Measurements from ENCODE around the gene SUMF1.

SUMF1 gene

DNA sequence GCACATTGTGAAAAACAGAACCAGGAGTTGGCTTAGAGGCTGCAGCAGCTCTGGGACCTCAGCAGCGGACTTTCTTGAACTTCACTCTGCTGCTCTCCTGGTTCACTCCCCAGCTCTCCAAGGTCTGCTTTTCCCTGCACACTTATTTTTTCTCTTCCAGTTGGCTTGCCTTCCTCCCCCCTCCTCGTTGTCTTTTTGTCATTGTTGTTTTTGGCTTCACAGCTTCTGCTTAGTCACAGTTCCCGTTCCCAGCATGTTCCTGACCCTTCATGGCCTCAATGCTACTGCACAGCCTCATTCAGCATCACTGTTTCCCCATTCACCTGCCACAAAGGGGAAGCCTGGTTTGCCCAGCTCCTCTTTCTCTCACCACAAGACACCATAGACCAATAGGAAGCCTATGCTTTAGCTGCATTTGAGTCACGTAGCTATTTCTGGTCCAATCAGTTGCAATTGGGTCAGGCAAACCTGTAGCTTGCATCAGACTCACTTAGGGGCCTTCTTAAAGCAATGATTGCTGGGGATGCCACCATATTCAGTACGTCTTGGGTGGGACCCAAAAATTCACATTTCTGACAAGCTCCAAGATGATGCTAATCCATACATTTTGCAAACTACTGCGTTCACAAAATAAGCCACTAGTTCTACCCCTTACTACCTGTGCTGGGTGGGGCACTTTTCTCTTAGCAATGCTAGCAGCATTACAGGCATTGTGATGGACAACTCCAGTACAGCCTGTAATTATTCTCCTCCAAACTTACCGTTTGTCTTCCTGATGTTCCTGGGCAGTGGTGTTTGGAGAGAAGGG is 7.8 kb upstream of the SUMF1 start:
- H3K4me3 ChIP-seq, result no peak overlapping the region

DNA sequence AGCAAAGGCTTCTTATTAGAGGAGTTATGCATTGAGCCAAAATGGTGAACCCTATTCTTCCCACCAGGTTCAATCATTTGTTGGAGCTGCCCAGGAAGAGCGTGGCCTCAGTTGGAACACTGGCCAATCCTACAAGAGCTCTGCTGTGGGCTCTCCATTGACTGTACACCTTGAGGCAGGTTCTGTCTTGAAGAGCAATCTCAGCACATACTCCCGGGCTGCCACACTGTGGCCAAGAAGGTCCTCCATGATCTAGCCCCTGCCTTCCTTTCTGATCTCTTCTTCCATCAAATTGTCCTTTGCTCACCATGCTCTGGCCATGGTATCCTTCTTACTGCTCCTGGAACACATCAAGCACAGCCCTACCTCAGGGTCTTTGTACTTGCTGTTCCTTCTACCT is 5.7 kb upstream of the SUMF1 start:
- Histone ChIP-seq H3K9ac (ENCODE audit: insufficient read length) (no peak overlapping the region), H3K27ac (no peak overlapping the region), H3K36me3 (ENCODE audit: insufficient read depth, low read length) (no peaks in the 10 kb centered on the region), H3K4me3 (no peak overlapping the region), H3K9me3 (ENCODE audit: low read depth, low read length) (no peaks in the 10 kb centered on the region)
- no peak for DNase-seq (ENCODE audit: low read depth, low spot score)
- no peak for TF ChIP-seq FOXP2 (optimal IDR thresholded peaks at IDR 0.05; ENCODE audit: control extremely low read depth, extremely low read length, insufficient read depth)
- TF ChIP-seq POLR2AphosphoS5 (IDR thresholded peaks at IDR 0.05; ENCODE audit: borderline replicate concordance, low read depth, low read length), result no peak
- no peak for TF ChIP-seq EZH2 (IDR thresholded peaks at IDR 0.05)

More for the DNA sequence above, 7.8 kb upstream of the SUMF1 start:
- H3K9ac ChIP-seq (ENCODE audit: insufficient read length), result no peak overlapping the region
- H3K36me3 ChIP-seq (ENCODE audit: insufficient read depth, low read length), result no peaks in the 10 kb centered on the region
- H3K9me3 ChIP-seq (ENCODE audit: low read depth, low read length), result no peaks in the 10 kb centered on the region
- H3K27ac ChIP-seq, result no peak overlapping the region
- no peak for DNase-seq (ENCODE audit: low read depth, low spot score)
- TF ChIP-seq FOXP2 (optimal IDR thresholded peaks at IDR 0.05; ENCODE audit: control extremely low read depth, extremely low read length, insufficient read depth), result no peak
- TF ChIP-seq EZH2 (IDR thresholded peaks at IDR 0.05), result no peak
- TF ChIP-seq POLR2AphosphoS5 (IDR thresholded peaks at IDR 0.05; ENCODE audit: borderline replicate concordance, low read depth, low read length), result no peak

DNA sequence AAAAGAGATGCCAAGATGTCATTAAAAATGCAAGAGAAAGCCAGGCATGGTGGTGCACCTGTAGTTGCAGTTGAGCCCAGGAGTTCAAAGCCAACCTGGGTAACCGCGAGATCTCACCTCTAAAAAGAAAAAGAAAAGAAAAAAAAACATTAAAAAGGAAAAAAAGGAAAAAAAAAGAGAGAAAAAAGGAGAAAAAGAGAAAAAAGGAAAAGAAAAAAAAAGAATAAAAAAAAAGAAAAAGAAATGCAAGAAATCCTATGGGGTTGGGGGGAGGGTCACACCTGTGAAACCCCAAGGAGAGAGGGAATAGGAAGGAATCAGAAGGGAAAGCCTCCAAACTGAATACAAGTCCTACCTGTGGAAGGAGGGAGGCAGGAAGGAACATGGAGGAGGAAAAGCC is 5.2 kb upstream of the SUMF1 start:
- Histone ChIP-seq H3K9me3 (ENCODE audit: low read depth, low read length) (no peaks in the 10 kb centered on the region), H3K4me3 (no peak overlapping the region), H3K9ac (ENCODE audit: insufficient read length) (no peak overlapping the region), H3K36me3 (ENCODE audit: insufficient read depth, low read length) (no peaks in the 10 kb centered on the region), H3K27ac (no peak overlapping the region)
- DNase-seq (ENCODE audit: low read depth, low spot score), result no peak
- no peak for TF ChIP-seq POLR2AphosphoS5 (IDR thresholded peaks at IDR 0.05; ENCODE audit: borderline replicate concordance, low read depth, low read length)
- no peak for TF ChIP-seq EZH2 (IDR thresholded peaks at IDR 0.05)
- no peak for TF ChIP-seq FOXP2 (optimal IDR thresholded peaks at IDR 0.05; ENCODE audit: control extremely low read depth, extremely low read length, insufficient read depth)

DNA sequence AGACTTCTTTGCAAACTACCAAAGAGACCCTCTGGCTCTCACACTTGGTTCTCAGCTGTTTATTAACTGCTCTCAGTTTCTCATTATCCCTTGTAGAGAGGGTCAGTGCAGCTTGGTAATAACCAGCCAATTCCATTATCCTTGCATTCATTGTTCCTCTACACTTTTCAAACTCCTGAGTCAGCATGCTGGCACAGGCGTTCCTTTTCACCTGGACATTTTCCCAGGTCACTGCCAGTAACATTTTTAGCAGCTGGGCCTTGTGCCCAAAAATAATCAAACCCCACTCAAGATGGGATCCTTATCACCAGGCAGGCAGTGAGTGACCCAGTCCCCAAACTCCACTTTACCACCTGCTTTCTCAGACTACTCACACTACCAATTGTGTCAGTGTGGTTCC is 4.8 kb upstream of the SUMF1 start:
- TF ChIP-seq EZH2 (IDR thresholded peaks at IDR 0.05), result no peak
- no peak overlapping the region for H3K27ac ChIP-seq
- no peaks in the 10 kb centered on the region for H3K36me3 ChIP-seq (ENCODE audit: insufficient read depth, low read length)
- no peak overlapping the region for H3K9ac ChIP-seq (ENCODE audit: insufficient read length)
- H3K4me3 ChIP-seq, result no peak overlapping the region
- no peaks in the 10 kb centered on the region for H3K9me3 ChIP-seq (ENCODE audit: low read depth, low read length)
- no peak for DNase-seq (ENCODE audit: low read depth, low spot score)

DNA sequence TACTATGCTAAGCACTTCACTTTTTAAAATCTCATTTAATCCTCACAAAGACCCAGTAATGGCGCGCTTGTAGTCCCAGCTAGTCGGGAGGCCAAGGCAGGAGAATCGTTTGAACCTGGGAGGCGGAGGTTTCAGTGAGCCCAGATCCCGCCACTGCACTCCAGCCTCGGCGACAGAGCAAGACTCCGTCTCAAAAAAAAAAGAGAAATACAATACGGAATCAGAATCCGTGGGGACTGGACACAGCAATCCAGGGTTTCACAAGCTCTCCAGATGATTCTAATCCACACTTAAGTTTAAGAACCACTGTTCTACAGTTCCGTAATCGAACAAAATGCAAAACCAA is 426 bp upstream of the SUMF1 start:
- TF ChIP-seq EZH2 (IDR thresholded peaks at IDR 0.05) (no peak), FOXP2 (optimal IDR thresholded peaks at IDR 0.05; ENCODE audit: control extremely low read depth, extremely low read length, insufficient read depth) (no peak), POLR2AphosphoS5 (IDR thresholded peaks at IDR 0.05; ENCODE audit: borderline replicate concordance, low read depth, low read length) (no peak)
- peak overlapping the region; percentile 86 for H3K9ac ChIP-seq (ENCODE audit: insufficient read length)
- peak overlapping the region; percentile 87 for H3K4me3 ChIP-seq
- no peak overlapping the region for H3K27ac ChIP-seq
- DNase-seq (ENCODE audit: low read depth, low spot score), result no peak
- H3K36me3 ChIP-seq (ENCODE audit: insufficient read depth, low read length), result no peaks in the 10 kb centered on the region
- no peaks in the 10 kb centered on the region for H3K9me3 ChIP-seq (ENCODE audit: low read depth, low read length)

DNA sequence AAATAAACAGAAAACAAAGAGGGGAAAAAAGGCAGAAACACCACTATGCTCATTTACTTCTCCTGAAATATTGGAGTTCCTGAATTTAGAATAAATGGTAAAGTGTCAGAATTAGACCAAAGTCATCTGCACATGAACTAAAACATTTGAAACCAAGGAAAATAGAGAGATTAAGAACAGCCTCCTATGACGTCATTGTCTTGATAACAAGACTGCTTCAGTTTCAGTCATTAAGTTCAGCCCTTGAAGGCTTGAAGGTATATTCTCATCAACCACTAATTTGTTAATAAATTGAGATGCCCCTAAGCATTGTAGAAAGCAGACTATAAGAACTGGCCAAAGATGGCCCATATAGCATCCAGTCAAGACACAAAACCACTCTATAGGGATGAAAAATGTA is 2.5 kb downstream of the SUMF1 start:
- H3K27ac ChIP-seq, result no peak overlapping the region
- no peak overlapping the region for H3K4me3 ChIP-seq
- TF ChIP-seq EZH2 (IDR thresholded peaks at IDR 0.05) (no peak), FOXP2 (optimal IDR thresholded peaks at IDR 0.05; ENCODE audit: control extremely low read depth, extremely low read length, insufficient read depth) (no peak), POLR2AphosphoS5 (IDR thresholded peaks at IDR 0.05; ENCODE audit: borderline replicate concordance, low read depth, low read length) (no peak)
- DNase-seq (ENCODE audit: low read depth, low spot score), result no peak
- H3K9me3 ChIP-seq (ENCODE audit: low read depth, low read length), result no peaks in the 10 kb centered on the region
- H3K36me3 ChIP-seq (ENCODE audit: insufficient read depth, low read length), result no peaks in the 10 kb centered on the region
- no peak overlapping the region for H3K9ac ChIP-seq (ENCODE audit: insufficient read length)

DNA sequence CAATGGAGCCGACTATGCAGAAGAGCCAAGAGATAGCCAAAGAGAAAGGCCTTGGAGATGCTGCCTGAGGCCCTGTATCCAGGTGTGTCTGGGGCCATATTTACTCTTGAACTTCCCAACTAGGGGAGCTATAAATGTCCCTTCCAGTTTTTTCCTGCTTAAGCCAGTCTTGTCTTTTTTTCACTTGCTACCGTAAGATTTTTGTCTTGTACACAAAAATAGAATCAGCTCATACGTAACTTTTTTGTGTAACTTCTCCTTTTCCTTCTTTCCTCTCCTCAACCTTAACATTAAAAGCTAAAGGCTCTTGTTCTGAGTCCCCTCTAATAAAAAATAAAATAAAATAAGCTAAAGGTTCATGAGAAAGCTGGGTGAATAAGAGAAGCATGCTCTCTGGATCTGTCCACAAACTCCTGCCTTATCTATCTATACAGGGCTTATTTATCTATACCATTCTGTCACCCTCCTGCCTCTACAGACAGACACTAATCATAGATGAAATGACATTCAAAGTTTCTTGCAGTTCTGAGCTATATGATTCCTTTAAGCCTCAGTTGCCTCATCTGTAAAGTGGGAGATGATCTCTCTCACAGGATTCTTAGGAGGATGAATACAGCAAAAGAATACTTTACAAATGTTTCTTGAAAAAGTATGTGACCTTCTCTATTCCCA is 4.6 kb downstream of the SUMF1 start:
- no peak for DNase-seq (ENCODE audit: low read depth, low spot score)
- no peaks in the 10 kb centered on the region for H3K9me3 ChIP-seq (ENCODE audit: low read depth, low read length)
- no peak overlapping the region for H3K27ac ChIP-seq
- H3K4me3 ChIP-seq, result no peak overlapping the region
- H3K9ac ChIP-seq (ENCODE audit: insufficient read length), result no peak overlapping the region
- H3K36me3 ChIP-seq (ENCODE audit: insufficient read depth, low read length), result no peaks in the 10 kb centered on the region
- TF ChIP-seq EZH2 (IDR thresholded peaks at IDR 0.05) (no peak), POLR2AphosphoS5 (IDR thresholded peaks at IDR 0.05; ENCODE audit: borderline replicate concordance, low read depth, low read length) (no peak), FOXP2 (optimal IDR thresholded peaks at IDR 0.05; ENCODE audit: control extremely low read depth, extremely low read length, insufficient read depth) (no peak)

DNA sequence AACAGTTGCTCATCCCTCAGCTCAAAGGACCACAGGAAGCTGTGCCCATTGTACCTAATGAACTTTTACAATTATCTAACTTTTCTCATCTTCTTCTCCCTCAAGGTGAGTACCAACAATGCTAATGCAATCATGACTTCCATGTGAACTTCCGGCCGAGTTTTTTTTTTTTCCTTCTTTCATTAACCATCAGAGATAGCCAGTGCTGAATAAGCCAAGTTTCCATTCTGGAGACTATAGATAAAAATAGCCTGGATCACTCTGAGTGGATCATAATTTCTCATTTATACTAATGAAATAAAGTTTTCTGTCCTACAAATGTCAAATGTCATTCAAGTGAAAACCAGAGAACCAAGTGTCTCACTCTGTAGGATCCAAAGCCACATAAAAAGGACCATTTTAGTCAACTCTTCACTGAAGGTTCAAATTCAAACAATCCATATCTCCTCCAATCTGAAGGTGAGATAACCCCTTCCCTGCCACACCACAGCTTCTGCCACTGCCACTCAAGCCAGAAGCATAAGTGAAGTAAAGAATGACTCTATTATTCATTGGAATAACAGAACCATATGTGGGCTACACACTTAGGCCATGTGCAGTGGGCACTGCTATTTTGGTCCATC is 5.5 kb downstream of the SUMF1 start:
- Histone ChIP-seq H3K27ac (no peak overlapping the region), H3K9ac (ENCODE audit: insufficient read length) (no peak overlapping the region), H3K36me3 (ENCODE audit: insufficient read depth, low read length) (no peaks in the 10 kb centered on the region), H3K9me3 (ENCODE audit: low read depth, low read length) (no peaks in the 10 kb centered on the region), H3K4me3 (no peak overlapping the region)
- no peak for DNase-seq (ENCODE audit: low read depth, low spot score)
- no peak for TF ChIP-seq POLR2AphosphoS5 (IDR thresholded peaks at IDR 0.05; ENCODE audit: borderline replicate concordance, low read depth, low read length)
- TF ChIP-seq FOXP2 (optimal IDR thresholded peaks at IDR 0.05; ENCODE audit: control extremely low read depth, extremely low read length, insufficient read depth), result no peak
- no peak for TF ChIP-seq EZH2 (IDR thresholded peaks at IDR 0.05)
